IMR-90 (cell line): ENCODE measurements around the gene CMTM5. TPM values are rescaled to one million over a fixed set of nuclear protein-coding genes. Genes with fewer than 3 reads are reported as not detected.

Experiments used
- ATAC-seq: fragments of 200-7000 bp; cut with Tn5 transposase; 2 replicates; pipeline ENCODE4 v1.9.1; 2020; ENCODE audit warnings: low read depth, mild to moderate bottlenecking, moderate library complexity
- BruUV-seq: library from RNA; stranded (reverse); fragments of 400-500 nt; replicated peaks from 2 replicates; lab custom pipeline; 2021; lab: Mats Ljungman, UMichigan
- CTCF ChIA-PET: fragments of 300-600 bp; formaldehyde crosslinking; extraction: SDS; loops from one replicate; lab custom pipeline; 2021; ENCODE audit warnings: antibody characterized with exemption; lab: Yijun Ruan, JAX
- POLR2A ChIA-PET: fragments of 300-600 bp; sonication (Branson Sonifier 250); formaldehyde crosslinking; loops from one replicate; lab custom pipeline; 2022; ENCODE audit warnings: antibody characterized with exemption; ENCODE audit not compliant: unreplicated experiment; lab: Charles Lee
- DNase-seq: peaks from one replicate; pipeline ENCODE4 v3.0.0; 2013
- H2AFZ ChIP-seq: replicated peaks from 2 replicates; pipeline ENCODE3; 2013; ENCODE audit warnings: low read length, mild to moderate bottlenecking; ENCODE audit not compliant: poor library complexity
- H2AK5ac ChIP-seq: 2 replicates; pipeline ENCODE4 v1.6.1; 2013; ENCODE audit warnings: low read depth, low read length, inconsistent platforms
- H2AK9ac ChIP-seq: replicated peaks from 2 replicates; pipeline ENCODE3; 2013; ENCODE audit warnings: mild to moderate bottlenecking, low read depth, low read length, moderate library complexity; ENCODE audit not compliant: poor library complexity
- H2BK120ac ChIP-seq: 2 replicates; pipeline ENCODE4 v1.6.1; 2013; ENCODE audit warnings: low read depth, low read length, inconsistent platforms
- H2BK15ac ChIP-seq: 3 replicates; pipeline ENCODE4 v1.6.1; 2013; ENCODE audit warnings: low read depth, low read length, inconsistent platforms
- H2BK20ac ChIP-seq: 2 replicates; pipeline ENCODE4 v1.6.1; 2013; ENCODE audit warnings: low read depth, mild to moderate bottlenecking, inconsistent platforms, low read length, moderate library complexity
- H2BK5ac ChIP-seq: 2 replicates; pipeline ENCODE4 v1.6.1; 2013; ENCODE audit warnings: mild to moderate bottlenecking, low read depth, low read length, inconsistent platforms; ENCODE audit not compliant: poor library complexity, severe bottlenecking
- H3K14ac ChIP-seq: replicated peaks from 2 replicates; pipeline ENCODE4 v1.6.1; 2013; ENCODE audit warnings: low read depth, low read length, inconsistent platforms
- H3K18ac ChIP-seq: 2 replicates; pipeline ENCODE4 v1.6.1; 2013; ENCODE audit warnings: low read depth, low read length, control low read depth
- H3K23ac ChIP-seq: 2 replicates; pipeline ENCODE4 v1.6.1; 2013; ENCODE audit warnings: low read depth, low read length, inconsistent platforms
- H3K27ac ChIP-seq: 2 replicates; pipeline ENCODE4 v1.5.1; 2013; ENCODE audit warnings: mild to moderate bottlenecking, control low read depth, low read length; ENCODE audit not compliant: insufficient read depth
- H3K27me3 ChIP-seq: 2 replicates; pipeline ENCODE4 v1.6.1; 2013; ENCODE audit warnings: low read length; ENCODE audit not compliant: control insufficient read depth, insufficient read depth
- H3K36me3 ChIP-seq: 2 replicates; pipeline ENCODE4 v1.6.1; 2013; ENCODE audit warnings: low read length, mixed read lengths; ENCODE audit not compliant: control insufficient read depth, insufficient read depth
- H3K4ac ChIP-seq: 2 replicates; pipeline ENCODE4 v1.6.1; 2013; ENCODE audit warnings: low read depth, low read length, inconsistent platforms
- H3K4me1 ChIP-seq: 2 replicates; pipeline ENCODE4 v1.6.1; 2013; ENCODE audit warnings: low read length, mixed read lengths; ENCODE audit not compliant: control insufficient read depth, insufficient read depth
- H3K4me2 ChIP-seq: 2 replicates; pipeline ENCODE4 v1.6.1; 2013; ENCODE audit warnings: low read depth, mild to moderate bottlenecking, control low read depth, low read length, moderate library complexity
- H3K4me3 ChIP-seq: 2 replicates; pipeline ENCODE4 v1.5.1; 2013; ENCODE audit warnings: low read depth, mild to moderate bottlenecking, control low read depth, low read length, moderate library complexity; ENCODE audit not compliant: insufficient read depth
- H3K56ac ChIP-seq: 2 replicates; pipeline ENCODE4 v1.6.1; 2013; ENCODE audit warnings: low read length, inconsistent platforms; ENCODE audit not compliant: insufficient read depth; ENCODE audit errors: extremely low read depth
- H3K79me1 ChIP-seq, 2 experiments: 2 replicates each; pipeline ENCODE4 v1.6.1; 2013; ENCODE audit warnings: low read length in 2 of 2, inconsistent platforms in 1 of 2, low read depth in 1 of 2
- H3K9ac ChIP-seq: 2 replicates; pipeline ENCODE4 v1.6.1; 2013; ENCODE audit warnings: low read depth, low read length, control low read depth
- H3K9me1 ChIP-seq: 2 replicates; pipeline ENCODE4 v1.6.1; 2013; ENCODE audit warnings: low read length, inconsistent platforms; ENCODE audit not compliant: insufficient read depth
- H3K9me3 ChIP-seq: 2 replicates; pipeline ENCODE4 v1.6.1; 2013; ENCODE audit warnings: low read length; ENCODE audit not compliant: control insufficient read depth, insufficient read depth
- H4K20me1 ChIP-seq: 2 replicates; pipeline ENCODE4 v1.6.1; 2013; ENCODE audit warnings: low read length, inconsistent platforms; ENCODE audit not compliant: insufficient read depth
- H4K5ac ChIP-seq: 2 replicates; pipeline ENCODE4 v1.6.1; 2013; ENCODE audit warnings: mild to moderate bottlenecking, low read depth, low read length, control low read depth
- H4K8ac ChIP-seq, 2 experiments: 2 replicates each; pipeline ENCODE4 v1.6.1; 2013; ENCODE audit warnings: low read depth in 2 of 2, low read length in 2 of 2, control low read depth in 1 of 2, inconsistent platforms in 1 of 2
- H4K91ac ChIP-seq: 2 replicates; pipeline ENCODE4 v1.6.1; 2013; ENCODE audit warnings: low read depth, low read length, inconsistent platforms; ENCODE audit not compliant: insufficient read depth
- BHLHE40 ChIP-seq: fragments of 150-350 bp; IDR thresholded peaks from 2 replicates; pipeline ENCODE4 v1.6.1; 2016; ENCODE audit warnings: mild to moderate bottlenecking, low read depth, low read length
- CEBPB ChIP-seq: IDR thresholded peaks from 2 replicates; pipeline ENCODE4 v1.6.1; 2012; ENCODE audit warnings: low read depth, low read length, improper control_type of control experiment
- CHD1 ChIP-seq: IDR thresholded peaks from 2 replicates; pipeline ENCODE4 v1.6.1; 2012; ENCODE audit warnings: low read depth, low read length, improper control_type of control experiment
- FOS ChIP-seq: fragments of 150-350 bp; IDR thresholded peaks from 2 replicates; pipeline ENCODE4 v1.6.1; 2016; ENCODE audit warnings: low read depth, low read length
- MAZ ChIP-seq: IDR thresholded peaks from 2 replicates; pipeline ENCODE4 v1.6.1; 2012; ENCODE audit warnings: low read depth, mild to moderate bottlenecking, low read length, improper control_type of control experiment, moderate library complexity, borderline replicate concordance
- MXI1 ChIP-seq: IDR thresholded peaks from 2 replicates; pipeline ENCODE4 v1.6.1; 2012; ENCODE audit warnings: low read depth, mild to moderate bottlenecking, low read length, moderate library complexity, borderline replicate concordance
- POLR2A ChIP-seq: IDR thresholded peaks from 2 replicates; pipeline ENCODE4 v1.6.1; 2012; ENCODE audit warnings: mild to moderate bottlenecking, low read depth, low read length
- RCOR1 ChIP-seq: IDR thresholded peaks from 2 replicates; pipeline ENCODE4 v1.6.1; 2012; ENCODE audit warnings: mild to moderate bottlenecking, low read length, improper control_type of control experiment; ENCODE audit not compliant: insufficient replicate concordance
- RFX5 ChIP-seq: IDR thresholded peaks from 2 replicates; pipeline ENCODE4 v1.8.0; 2012; ENCODE audit warnings: low read depth, mild to moderate bottlenecking, low read length, moderate library complexity
- SMC3 ChIP-seq: fragments of 150-350 bp; IDR thresholded peaks from 2 replicates; pipeline ENCODE4 v1.6.1; 2016; ENCODE audit warnings: low read depth, mild to moderate bottlenecking, antibody characterized with exemption, low read length, moderate library complexity
- WGBS, 2 experiments: methylation state at CpG; one replicate each; pipeline versions ENCODE4 v1.1.5 to v1.1.7; 2013; ENCODE audit warnings: missing lambda C conversion rate in 2 of 2; ENCODE audit not compliant: insufficient read length in 1 of 2; ENCODE audit errors: extremely low coverage in 2 of 2; 5-methylcytosine and 5-hydroxymethylcytosine counted together
- dilution Hi-C: fragments of 300-500 bp; cut with HindIII; formaldehyde crosslinking; loops from one replicate; pipeline ENCODE4 v1.14.3; 2018; ENCODE audit warnings: low sequenced_read_pairs; ENCODE audit not compliant: unreplicated experiment
- in situ Hi-C: fragments of 300-500 bp; cut with MboI; formaldehyde crosslinking; loops from 3 replicates; pipeline ENCODE4 v1.14.3; 2019; ENCODE audit warnings: low sequenced_read_pairs, inconsistent platforms, mixed read lengths
- intact Hi-C: fragments of 100-400 bp; cut with micrococcal nuclease; formaldehyde crosslinking; loops from 2 replicates; pipeline ENCODE4 v1.10.0; 2022
- polyA plus RNA-seq, 3 experiments: library from polyadenylated mRNA; depleted of rRNA; stranded (reverse); fragments of >200 nt; gene quantifications; 2 replicates each; pipeline ENCODE4 v1.2.3, GENCODE V29; 2012; ENCODE audit warnings: low replicate concordance in 1 of 3
- total RNA-seq: library from RNA; depleted of rRNA; stranded (reverse); fragments of >200 nt; gene quantifications from 2 replicates; pipeline ENCODE4 v1.2.3, GENCODE V29; 2012
- TF ChIP-seq, protein P1 (sequence below): fragments of 150-350 bp; IDR thresholded peaks from 2 replicates; pipeline ENCODE4 v1.6.1; 2017; ENCODE audit warnings: mild to moderate bottlenecking, antibody characterized with exemption, low read length, low read depth
- TF ChIP-seq, protein P2 (sequence below): fragments of 150-350 bp; IDR thresholded peaks from 2 replicates; pipeline ENCODE4 v1.6.1; 2016; ENCODE audit warnings: low read depth, mild to moderate bottlenecking, low read length, moderate library complexity, borderline replicate concordance

The CMTM5 gene
- total and polyA plus RNA-seq, 2 of the 4 experiments (the other 2 are of a cell fraction), result 0.07 TPM; not detected in 1

DNA sequence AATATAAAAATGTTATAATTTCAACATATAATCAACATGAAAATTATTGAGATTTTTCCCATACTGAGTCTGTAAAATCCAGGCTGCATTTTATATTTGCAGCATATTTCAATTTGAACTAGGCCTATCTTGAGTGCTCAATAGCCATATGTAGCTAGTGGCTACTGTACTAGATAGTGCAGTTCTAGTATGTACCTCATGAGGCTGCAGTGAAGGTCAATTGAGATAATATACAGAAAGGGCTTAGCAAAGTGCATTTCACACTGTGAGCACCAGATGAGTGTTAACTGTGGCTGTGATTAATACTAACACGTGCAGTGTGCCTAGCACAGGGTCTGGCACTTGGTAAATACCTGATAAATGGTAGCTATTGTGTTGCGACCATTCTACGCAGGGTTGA is 18.8 kb upstream of the CMTM5 start:
- Histone ChIP-seq H3K23ac (no peak overlapping the region), H3K27ac (no peak overlapping the region), H3K27me3 (no peaks in the 10 kb centered on the region), H3K18ac (no peak overlapping the region), H3K4me2 (no peak overlapping the region), H2AFZ (no peak overlapping the region), H4K20me1 (peaks cover 12% of the 10 kb centered on the region; the same call in 1 of the 2 replicates), H4K5ac (no peak overlapping the region), H3K56ac (no peak overlapping the region), H2BK5ac (no peak overlapping the region), H3K9me1 (peaks cover 6% of the 10 kb centered on the region; the same call in 1 of the 2 replicates), H3K4me3 (no peak overlapping the region), H2BK20ac (no peak overlapping the region), H2AK9ac (no peak overlapping the region), H3K4me1 (peaks cover 2% of the 10 kb centered on the region), H3K4ac (no peak overlapping the region), H4K8ac (no peak overlapping the region), H4K91ac (no peak overlapping the region), H3K14ac (no peak overlapping the region), H3K9me3 (no peaks in the 10 kb centered on the region), H2AK5ac (no peak overlapping the region), H3K9ac (no peak overlapping the region), H3K36me3 (peaks cover 36% of the 10 kb centered on the region), H2BK15ac (no peak overlapping the region), H3K79me1 (peaks cover 4 to 18% of the 10 kb centered on the region in 2 experiments; a peak in 2 of 4 replicates), H2BK120ac (no peak overlapping the region)
- ChIA-PET CTCF (interaction anchor here (0.8 to 1.2 kb wide), 2 partner anchors 10 to 22 kb away, joined by 3 read pairs; no protein-coding TSS in a partner anchor), POLR2A (no interaction called here)
- 83% methylated on average over 3 of the region's 3 CpGs; no CpG with 5 or more reads in 1 of the 2 experiments for WGBS, 2 experiments
- DNase-seq (no peak), ATAC-seq (no peak)
- BruUV-seq, result no TSS peak
- no peak for TF ChIP-seq CHD1
- TF ChIP-seq BHLHE40, result no peak
- TF ChIP-seq RFX5, result no peak
- TF ChIP-seq, protein P1, sequence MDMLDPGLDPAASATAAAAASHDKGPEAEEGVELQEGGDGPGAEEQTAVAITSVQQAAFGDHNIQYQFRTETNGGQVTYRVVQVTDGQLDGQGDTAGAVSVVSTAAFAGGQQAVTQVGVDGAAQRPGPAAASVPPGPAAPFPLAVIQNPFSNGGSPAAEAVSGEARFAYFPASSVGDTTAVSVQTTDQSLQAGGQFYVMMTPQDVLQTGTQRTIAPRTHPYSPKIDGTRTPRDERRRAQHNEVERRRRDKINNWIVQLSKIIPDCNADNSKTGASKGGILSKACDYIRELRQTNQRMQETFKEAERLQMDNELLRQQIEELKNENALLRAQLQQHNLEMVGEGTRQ, result no peak
- no peak for TF ChIP-seq MAZ
- no peak for TF ChIP-seq SMC3
- no peak for TF ChIP-seq POLR2A
- no peak for TF ChIP-seq MXI1
- TF ChIP-seq, protein P2, sequence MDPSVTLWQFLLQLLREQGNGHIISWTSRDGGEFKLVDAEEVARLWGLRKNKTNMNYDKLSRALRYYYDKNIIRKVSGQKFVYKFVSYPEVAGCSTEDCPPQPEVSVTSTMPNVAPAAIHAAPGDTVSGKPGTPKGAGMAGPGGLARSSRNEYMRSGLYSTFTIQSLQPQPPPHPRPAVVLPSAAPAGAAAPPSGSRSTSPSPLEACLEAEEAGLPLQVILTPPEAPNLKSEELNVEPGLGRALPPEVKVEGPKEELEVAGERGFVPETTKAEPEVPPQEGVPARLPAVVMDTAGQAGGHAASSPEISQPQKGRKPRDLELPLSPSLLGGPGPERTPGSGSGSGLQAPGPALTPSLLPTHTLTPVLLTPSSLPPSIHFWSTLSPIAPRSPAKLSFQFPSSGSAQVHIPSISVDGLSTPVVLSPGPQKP, result no peak
- no peak for TF ChIP-seq CEBPB
- no peak for TF ChIP-seq RCOR1
- TF ChIP-seq FOS, result no peak
- dilution Hi-C loops (no loop called here), intact Hi-C loops (no loop called here), in situ Hi-C loops (no loop called here)
